Measurements from ENCODE around the gene HNRNPM.
"Not testable (repeated sequence)": the region's sequence is repeated elsewhere in the genome, so short reads cannot be mapped to it uniquely, and the experiment has no call there.

GRCh38 chr19:8425331-8425730, 19.4 kb upstream of the HNRNPM start:
- not testable (repeated sequence) for TF ChIP-seq CTCF (IDR thresholded peaks at IDR 0.05; ENCODE audit: borderline replicate concordance, extremely low read depth, low read length, poor library complexity, severe bottlenecking); EZH2 (IDR thresholded peaks at IDR 0.05; ENCODE audit: borderline replicate concordance, low read depth, low read length, severe bottlenecking)
